Stromal cell of bone marrow (primary cell): ENCODE results near the gene UFSP1.

Source experiments
- DNase-seq: peaks from one replicate; pipeline ENCODE4 v3.0.0-alpha.2; 2012; ENCODE audit warnings: low read depth

UFSP1 gene

GRCh38 chr7:100895956-100896731 is 6.6 kb upstream of the UFSP1 start:
- no peak for DNase-seq

- no peak for DNase-seq
Measured at GRCh38 chr7:100895701-100895955, 6.1 kb upstream of the UFSP1 start, which contains the start of gene ACHE. Gene ACHE (minus strand): TSS chr7:100895888. CDS start chr7:100894232, 1,656 bp downstream.

GRCh38 chr7:100894860-100895700 is 5.6 kb upstream of the UFSP1 start:
- no peak for DNase-seq

GRCh38 chr7:100893910-100894721 is 4.6 kb upstream of the UFSP1 start:
- DNase-seq = no peak

- no peak for DNase-seq
Measured at GRCh38 chr7:100893318-100893895, 3.9 kb upstream of the UFSP1 start.

- DNase-seq = no peak
Measured at GRCh38 chr7:100892364-100893317, 3.1 kb upstream of the UFSP1 start.

GRCh38 chr7:100891568-100892247 is 2.2 kb upstream of the UFSP1 start:
- DNase-seq = no peak

GRCh38 chr7:100890653-100891567 is 1.4 kb upstream of the UFSP1 start:
- DNase-seq = no peak

GRCh38 chr7:100888291-100888987 is 1.1 kb downstream of the UFSP1 start:
- no peak for DNase-seq

- no peak for DNase-seq
Measured at GRCh38 chr7:100887516-100888290, 1.8 kb downstream of the UFSP1 start.

GRCh38 chr7:100886936-100887515 is 2.5 kb downstream of the UFSP1 start:
- no peak for DNase-seq

- no peak for DNase-seq
Measured at GRCh38 chr7:100886142-100886935, 3.2 kb downstream of the UFSP1 start.

GRCh38 chr7:100885440-100886141 is 3.9 kb downstream of the UFSP1 start:
- no peak for DNase-seq

- no peak for DNase-seq
Measured at GRCh38 chr7:100884736-100885439, 4.6 kb downstream of the UFSP1 start.

GRCh38 chr7:100882785-100883526 is 6.6 kb downstream of the UFSP1 start:
- DNase-seq = no peak
